NCI-H146 treated with DMSO at 0.1 percent for 48 hours (cell line): Measurements from ENCODE around the gene B4GALT1.

Source experiments
- DNase-seq: peaks from one replicate; lab custom pipeline; 2025; ENCODE audit not compliant: unreplicated experiment; lab: John Stamatoyannopoulos, UW

Gene B4GALT1

GRCh38 chr9:33142535-33142934, 24.6 kb downstream of the B4GALT1 start:
- DNase-seq, result no peak

- DNase-seq, result no peak
Observed at GRCh38 chr9:33140401-33141360, 26.5 kb downstream of the B4GALT1 start.

GRCh38 chr9:33139421-33140228, 27.5 kb downstream of the B4GALT1 start:
- no peak for DNase-seq

- DNase-seq, result no peak
Observed at GRCh38 chr9:33138768-33139167, 28.4 kb downstream of the B4GALT1 start.

DNA sequence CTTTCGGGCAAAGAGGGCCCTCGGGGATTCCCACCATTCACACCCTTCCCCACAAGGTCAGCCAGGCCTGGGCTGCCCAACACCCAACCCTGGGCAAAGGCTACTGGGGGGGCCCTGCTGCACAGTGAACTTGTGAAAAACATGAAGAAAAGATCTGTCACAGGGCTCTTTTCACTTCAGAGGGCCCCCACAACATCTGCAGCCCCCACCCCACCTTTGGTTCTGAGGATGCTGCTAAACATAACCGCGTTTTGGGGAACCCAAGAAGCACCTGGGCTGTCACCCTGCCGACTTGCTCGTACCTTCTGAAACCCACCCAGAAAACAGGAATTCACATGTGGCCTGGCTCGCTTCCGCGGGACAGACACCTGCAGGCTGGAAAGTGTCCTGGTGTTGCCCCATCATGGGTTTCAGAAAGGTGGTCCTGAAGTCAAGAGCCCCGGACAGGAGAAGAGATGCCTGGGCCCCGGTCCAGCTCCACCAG, 29.3 kb downstream of the B4GALT1 start:
- DNase-seq, result no peak

- no peak for DNase-seq
Observed at GRCh38 chr9:33136721-33137670, 30.1 kb downstream of the B4GALT1 start.

DNA sequence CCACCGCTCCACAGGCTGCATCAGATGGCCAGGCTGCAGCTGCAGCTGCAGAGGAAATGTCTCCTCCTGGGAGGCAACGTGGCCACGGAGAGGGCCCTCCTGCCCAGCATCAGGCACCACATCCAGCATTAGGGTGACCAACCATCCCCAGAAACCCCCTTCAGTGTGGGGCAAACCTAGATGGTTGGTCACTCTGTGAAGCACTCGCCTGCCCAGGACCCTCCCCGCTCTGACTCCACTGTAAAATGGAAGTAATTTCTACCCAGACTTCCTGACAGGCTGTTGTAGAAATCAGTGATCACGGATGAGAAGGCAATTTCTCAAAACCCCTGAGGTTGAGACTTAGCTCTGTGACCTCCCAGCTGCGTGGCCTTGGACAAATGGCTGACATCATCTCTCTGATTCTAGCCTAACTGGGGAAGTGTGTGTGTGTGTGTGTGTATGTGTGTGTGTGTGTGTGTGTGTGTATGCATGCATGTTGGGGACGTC, 31.6 kb downstream of the B4GALT1 start:
- DNase-seq, result no peak

- no peak for DNase-seq
Observed at GRCh38 chr9:33135031-33135461, 32.1 kb downstream of the B4GALT1 start.

DNA sequence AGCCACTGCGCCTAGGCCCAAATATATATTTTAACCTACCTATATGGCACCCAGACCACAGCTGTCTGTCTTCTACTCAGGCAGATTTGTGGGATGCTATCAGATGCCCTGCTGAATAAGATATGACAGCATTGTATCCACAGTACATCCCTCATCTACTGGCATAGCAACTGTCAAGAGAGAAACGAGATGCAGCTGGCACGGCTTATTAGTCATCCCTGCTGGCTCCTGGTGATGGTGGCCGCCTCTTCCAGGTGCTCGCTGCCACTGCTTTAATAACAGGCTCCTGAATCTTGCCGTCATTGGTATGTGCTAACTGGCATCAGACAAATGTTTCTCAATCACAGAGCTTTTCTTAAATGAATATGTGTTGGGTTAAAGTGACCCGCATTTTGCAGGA, 34.0 kb downstream of the B4GALT1 start:
- DNase-seq, result peak; percentile 8

GRCh38 chr9:33131790-33132772, 35.1 kb downstream of the B4GALT1 start:
- no peak for DNase-seq

- peak; percentile 66 for DNase-seq
Observed at GRCh38 chr9:33130961-33131789, 36.0 kb downstream of the B4GALT1 start.

- no peak for DNase-seq
Observed at GRCh38 chr9:33129886-33130881, 37.0 kb downstream of the B4GALT1 start.

DNA sequence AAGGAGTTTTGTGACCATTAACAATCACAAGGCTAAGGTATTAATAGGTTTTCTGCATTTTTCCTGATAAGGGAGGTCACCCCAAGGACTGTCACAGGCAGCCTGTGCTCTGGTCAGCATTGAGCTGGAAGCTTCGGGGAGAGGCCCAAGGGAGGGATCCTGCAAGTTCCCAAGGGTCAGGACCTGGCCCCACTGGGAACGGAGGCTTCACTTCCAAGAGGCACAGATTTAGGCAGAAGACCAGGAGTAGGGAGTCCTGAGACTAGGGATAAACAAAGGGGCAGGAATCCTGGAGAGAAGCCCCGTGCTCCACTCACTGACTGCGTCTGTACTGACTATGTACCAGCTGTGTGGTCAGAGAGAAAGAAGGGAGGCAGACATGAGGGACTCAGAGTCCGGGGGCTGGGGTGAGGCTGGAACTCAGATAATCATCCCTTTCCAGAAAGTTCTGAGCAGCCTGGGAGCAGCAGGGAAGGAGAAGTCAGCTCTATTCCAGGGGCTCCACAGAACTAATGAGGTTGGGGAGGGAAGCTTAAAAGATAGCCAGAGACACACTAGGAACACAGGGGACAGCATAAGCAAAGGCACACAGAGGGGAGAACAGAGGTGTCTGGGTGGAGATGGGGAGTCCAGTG, 37.8 kb downstream of the B4GALT1 start:
- no peak for DNase-seq

- no peak for DNase-seq
Observed at GRCh38 chr9:33128570-33128969, 38.6 kb downstream of the B4GALT1 start.

- no peak for DNase-seq
Observed at GRCh38 chr9:33127881-33128280, 39.3 kb downstream of the B4GALT1 start.
